Panc1 (cell line): ENCODE results near the gene LMCD1. TPM values are rescaled to one million over a fixed set of nuclear protein-coding genes. Genes with fewer than 3 reads are reported as not detected.

Source experiments
- ATAC-seq: fragments of 200-7000 bp; cut with Tn5 transposase; 2 replicates; pipeline ENCODE4 v1.9.1; 2020; ENCODE audit warnings: mild to moderate bottlenecking, moderate library complexity
- BruUV-seq: library from RNA; stranded (reverse); fragments of 400-500 nt; replicated peaks from 2 replicates; lab custom pipeline; 2021; lab: Mats Ljungman, UMichigan
- CTCF ChIA-PET: fragments of 300-600 bp; sonication (Branson Sonifier 250); formaldehyde crosslinking; loops from one replicate; lab custom pipeline; 2022; ENCODE audit warnings: antibody characterized with exemption; lab: Charles Lee
- POLR2A ChIA-PET: fragments of 300-600 bp; sonication (Branson Sonifier 250); formaldehyde crosslinking; loops from one replicate; lab custom pipeline; 2022; ENCODE audit warnings: antibody characterized with exemption; lab: Charles Lee
- DNase-seq: peaks from one replicate; pipeline ENCODE4 v3.0.0-alpha.2; 2010; ENCODE audit warnings: low read depth, low spot score
- H3K27ac ChIP-seq: 2 replicates; pipeline ENCODE4 v1.5.1; 2011; ENCODE audit warnings: mild to moderate bottlenecking, low read length, inconsistent platforms
- H3K27me3 ChIP-seq: fragments of 200-500 bp; sonication (Bioruptor generic); 2 replicates; pipeline ENCODE4 v1.6.0; 2014; ENCODE audit warnings: low read length, inconsistent platforms; ENCODE audit not compliant: control insufficient read depth, insufficient read depth
- H3K36me3 ChIP-seq: fragments of 200-500 bp; sonication (Bioruptor generic); 2 replicates; pipeline ENCODE4 v1.5.1; 2014; ENCODE audit warnings: inconsistent platforms, mild to moderate bottlenecking, low read length, moderate library complexity; ENCODE audit not compliant: control insufficient read depth, insufficient read depth
- H3K4me1 ChIP-seq: 2 replicates; pipeline ENCODE4 v1.5.1; 2011; ENCODE audit warnings: inconsistent platforms, mild to moderate bottlenecking, low read length, moderate library complexity; ENCODE audit not compliant: control insufficient read depth, insufficient read depth
- H3K4me3 ChIP-seq, 2 experiments: 2 replicates each; pipeline ENCODE4 v1.5.1; 2011 to 2012; ENCODE audit warnings: low read depth in 2 of 2, low read length in 2 of 2, mild to moderate bottlenecking in 2 of 2, inconsistent platforms in 1 of 2, moderate library complexity in 1 of 2
- H3K9me3 ChIP-seq: fragments of 200-500 bp; sonication (Bioruptor generic); 2 replicates; pipeline ENCODE4 v1.5.1; 2014; ENCODE audit warnings: low read depth, mild to moderate bottlenecking, inconsistent platforms, low read length, moderate library complexity; ENCODE audit not compliant: control insufficient read depth, insufficient read depth
- CTCF ChIP-seq: fragments of 450-650 bp; IDR thresholded peaks from 2 replicates; pipeline ENCODE4 v1.5.1; 2017; ENCODE audit warnings: mild to moderate bottlenecking
- POLR2AphosphoS5 ChIP-seq: IDR thresholded peaks from 2 replicates; pipeline ENCODE4 v1.6.1; 2012; ENCODE audit warnings: mild to moderate bottlenecking, low read depth, low read length, moderate library complexity
- REST ChIP-seq, 2 experiments: IDR thresholded peaks; 2 replicates each; pipeline ENCODE4 v1.6.1; 2011 to 2012; ENCODE audit warnings: low read depth in 2 of 2, control low read depth in 1 of 2, low read length in 1 of 2, mild to moderate bottlenecking in 1 of 2, moderate library complexity in 1 of 2; ENCODE audit not compliant: insufficient read depth in 1 of 2
- SIN3A ChIP-seq: IDR thresholded peaks from 2 replicates; pipeline ENCODE4 v1.6.1; 2012; ENCODE audit warnings: low read depth, mild to moderate bottlenecking, low read length, moderate library complexity, borderline replicate concordance; ENCODE audit not compliant: insufficient read depth
- TCF7L2 ChIP-seq: IDR thresholded peaks from 2 replicates; pipeline ENCODE4 v1.6.1; 2011; ENCODE audit warnings: mild to moderate bottlenecking, low read depth, low read length, inconsistent platforms
- in situ Hi-C: cut with HindIII; loops from 2 replicates; pipeline ENCODE4 v1.10.0; 2016; ENCODE audit warnings: low sequenced_read_pairs, low pct_unique_long_range_greater_than_20kb
- intact Hi-C: fragments of 100-400 bp; cut with micrococcal nuclease; formaldehyde crosslinking; loops from one replicate; pipeline ENCODE4 v1.10.0; 2022; ENCODE audit not compliant: unreplicated experiment
- total RNA-seq: library from RNA; stranded (reverse); gene quantifications from one replicate; pipeline ENCODE4 v1.2.1, GENCODE V29; 2021; ENCODE audit not compliant: unreplicated experiment

Gene LMCD1
- total RNA-seq, 1 experiment from 2014 or later, result 24.8 TPM

- TF ChIP-seq POLR2AphosphoS5 (no peak), TCF7L2 (no peak), SIN3A (no peak), CTCF (no peak), REST (IDR thresholded peaks at IDR 0.05; ENCODE audit: insufficient read depth in 1 of 2, low read depth in 2 of 2, low read length in 1 of 2) (no peak)
These were observed 49.0 kb downstream of the LMCD1 start for GRCh38 chr3:8550611-8551010.

GRCh38 chr3:8552223-8552762, 50.7 kb downstream of the LMCD1 start:
- Histone ChIP-seq H3K27ac (no peak overlapping the region), H3K9me3 (no peaks in the 10 kb centered on the region), H3K36me3 (no peaks in the 10 kb centered on the region), H3K27me3 (no peaks in the 10 kb centered on the region), H3K4me3 (no peak overlapping the region), H3K4me1 (no peaks in the 10 kb centered on the region)
- in situ Hi-C loops (no loop called here), intact Hi-C loops (no loop called here)
- DNase-seq, result no peak
- ChIA-PET POLR2A (no interaction called here), CTCF (no interaction called here)
- no peak for ATAC-seq
- BruUV-seq, result no TSS peak
- no peak for TF ChIP-seq REST (IDR thresholded peaks at IDR 0.05; ENCODE audit: insufficient read depth in 1 of 2, low read depth in 2 of 2, low read length in 1 of 2)
- no peak for TF ChIP-seq SIN3A
- no peak for TF ChIP-seq CTCF
- no peak for TF ChIP-seq POLR2AphosphoS5
- no peak for TF ChIP-seq TCF7L2

More at GRCh38 chr3:8550611-8551010, 49.0 kb downstream of the LMCD1 start:
- ATAC-seq, result no peak
- no peak for DNase-seq
- H3K4me1 ChIP-seq, result no peaks in the 10 kb centered on the region
- H3K4me3 ChIP-seq, result no peak overlapping the region
- BruUV-seq, result no TSS peak
- POLR2A ChIA-PET, result no interaction called here
- no peaks in the 10 kb centered on the region for H3K9me3 ChIP-seq
- H3K27me3 ChIP-seq, result no peaks in the 10 kb centered on the region
- intact Hi-C loops (no loop called here), in situ Hi-C loops (no loop called here)
- H3K36me3 ChIP-seq, result no peaks in the 10 kb centered on the region
- H3K27ac ChIP-seq, result no peak overlapping the region
- CTCF ChIA-PET, result no interaction called here
